ENCODE data around the gene SLC39A11.

Gene SLC39A11

DNA sequence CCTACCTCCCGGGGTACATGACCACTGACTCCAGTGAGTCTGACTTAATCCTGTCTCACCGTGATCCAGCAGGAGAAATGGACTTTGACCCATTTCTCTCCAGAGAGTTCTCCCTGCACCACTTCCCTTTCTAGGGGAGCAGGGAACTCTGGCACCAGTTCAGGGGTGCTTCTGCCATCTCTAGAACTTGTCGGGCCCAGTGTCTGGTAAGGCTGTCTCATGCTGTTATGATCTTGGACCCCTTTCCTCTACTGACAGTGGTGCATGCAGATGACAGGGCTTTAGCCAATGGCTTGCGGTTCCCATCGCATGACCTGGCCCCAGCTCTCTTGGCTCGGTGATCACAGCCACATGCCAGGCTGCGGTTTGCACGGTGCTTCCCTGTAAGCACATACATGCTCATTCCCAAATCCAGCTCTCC lies 62.0 kb downstream of the SLC39A11 start:
- Histone ChIP-seq H3K4me3 (ENCODE audit: low read depth in 1 of 5, low read length in 5 of 5) (no peak overlapping the region), H3K9me3 (ENCODE audit: control insufficient read depth in 5 of 5, low read length in 5 of 5) (no peaks in the 10 kb centered on the region), H3K36me3 (ENCODE audit: control insufficient read depth in 5 of 5, insufficient read depth in 5 of 5, low read length in 5 of 5) (peaks cover 0 to 9% (median 3%) of the 10 kb centered on the region in 5 donors), H3K4me1 (ENCODE audit: control insufficient read depth in 5 of 5, insufficient read depth in 5 of 5, low read length in 5 of 5) (peaks cover 3 to 11% (median 5%) of the 10 kb centered on the region in 5 donors), H3K9ac (ENCODE audit: low read length in 5 of 5) (no peak overlapping the region), H3K27me3 (ENCODE audit: control insufficient read depth in 5 of 5, insufficient read depth in 4 of 5, low read length in 5 of 5) (no peaks in the 10 kb centered on the region), H3K27ac (ENCODE audit: low read depth, low read length) (no peak overlapping the region)

DNA sequence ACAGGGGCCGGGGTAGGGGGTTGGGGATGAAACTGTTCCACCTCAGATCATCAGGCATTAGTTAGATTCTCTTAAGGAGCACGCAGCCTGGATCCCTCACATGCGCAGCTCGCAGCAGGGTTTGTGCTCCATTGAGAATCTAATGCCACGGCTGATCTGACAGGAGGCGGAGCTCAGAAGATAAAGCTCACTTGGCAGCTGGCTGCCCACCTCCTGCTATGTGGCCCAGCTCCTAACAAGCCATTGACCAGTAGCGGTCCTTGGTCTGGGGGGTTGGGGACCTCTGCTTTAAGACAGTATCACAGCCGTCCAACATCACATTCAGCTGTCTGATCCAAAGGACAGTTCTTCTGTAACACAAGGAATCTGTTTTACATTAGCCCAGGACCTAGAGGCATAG lies 62.5 kb downstream of the SLC39A11 start:
- peaks cover 0 to 9% (median 3%) of the 10 kb centered on the region in 5 donors for H3K36me3 ChIP-seq (ENCODE audit: control insufficient read depth in 5 of 5, insufficient read depth in 5 of 5, low read length in 5 of 5)
- no peak overlapping the region for H3K4me3 ChIP-seq (ENCODE audit: low read depth in 1 of 5, low read length in 5 of 5)
- H3K9ac ChIP-seq (ENCODE audit: low read length in 5 of 5), result no peak overlapping the region
- H3K27me3 ChIP-seq (ENCODE audit: control insufficient read depth in 5 of 5, insufficient read depth in 4 of 5, low read length in 5 of 5), result no peaks in the 10 kb centered on the region
- no peak overlapping the region for H3K27ac ChIP-seq (ENCODE audit: low read depth, low read length)
- H3K4me1 ChIP-seq (ENCODE audit: control insufficient read depth in 5 of 5, insufficient read depth in 5 of 5, low read length in 5 of 5), result peaks cover 3 to 15% (median 7%) of the 10 kb centered on the region in 5 donors
- no peaks in the 10 kb centered on the region for H3K9me3 ChIP-seq (ENCODE audit: control insufficient read depth in 5 of 5, low read length in 5 of 5)

DNA sequence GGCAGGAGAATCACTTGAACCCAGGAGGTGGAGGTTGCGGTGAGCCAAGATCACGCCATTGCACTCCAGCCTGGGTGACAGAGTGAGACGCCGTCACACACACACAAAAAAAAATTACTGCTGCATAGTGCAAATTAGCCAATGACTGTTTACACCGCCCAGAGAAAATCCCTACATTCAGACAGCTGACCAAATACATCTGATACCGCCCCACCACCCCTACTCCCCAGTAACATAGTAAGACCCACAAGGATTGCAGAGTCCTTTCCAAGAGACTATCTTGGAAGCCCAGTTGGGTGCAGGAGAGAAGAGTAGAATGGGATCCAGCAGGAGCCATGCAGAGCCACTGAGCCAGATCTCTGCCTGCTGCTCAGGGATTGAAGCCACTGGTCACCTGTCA lies 63.5 kb downstream of the SLC39A11 start:
- no peak overlapping the region for H3K4me3 ChIP-seq (ENCODE audit: low read depth in 1 of 5, low read length in 5 of 5)
- no peaks in the 10 kb centered on the region for H3K27me3 ChIP-seq (ENCODE audit: control insufficient read depth in 5 of 5, insufficient read depth in 4 of 5, low read length in 5 of 5)
- no peak overlapping the region for H3K9ac ChIP-seq (ENCODE audit: low read length in 5 of 5)
- H3K27ac ChIP-seq (ENCODE audit: low read depth, low read length), result no peak overlapping the region
- peaks cover 3 to 16% (median 7%) of the 10 kb centered on the region in 5 donors for H3K4me1 ChIP-seq (ENCODE audit: control insufficient read depth in 5 of 5, insufficient read depth in 5 of 5, low read length in 5 of 5)
- H3K36me3 ChIP-seq (ENCODE audit: control insufficient read depth in 5 of 5, insufficient read depth in 5 of 5, low read length in 5 of 5), result peaks cover 0 to 9% (median 3%) of the 10 kb centered on the region in 5 donors
- H3K9me3 ChIP-seq (ENCODE audit: control insufficient read depth in 5 of 5, low read length in 5 of 5), result no peaks in the 10 kb centered on the region

DNA sequence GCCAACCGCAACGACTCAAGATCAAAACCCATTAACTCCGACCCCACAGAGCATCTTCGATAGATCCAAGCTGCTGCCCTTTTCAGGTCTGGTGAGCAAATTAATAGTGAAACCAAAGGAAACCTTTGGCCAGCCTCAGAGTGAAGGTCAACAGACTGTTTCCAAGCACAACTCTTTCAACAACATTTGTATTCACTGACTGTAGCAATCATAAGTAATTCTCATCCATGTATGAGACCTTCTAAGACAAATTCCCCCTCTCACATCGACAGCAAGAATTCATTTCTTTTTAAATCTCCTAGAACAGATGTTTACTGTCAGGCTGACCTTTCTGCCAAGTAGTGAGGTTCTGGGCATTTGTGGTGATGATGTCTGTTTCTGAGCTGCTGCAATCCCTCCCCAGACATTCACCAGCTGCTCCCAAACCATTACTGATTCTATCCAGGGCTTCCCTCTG lies 64.2 kb downstream of the SLC39A11 start:
- Histone ChIP-seq H3K4me3 (ENCODE audit: low read depth in 1 of 5, low read length in 5 of 5) (no peak overlapping the region), H3K4me1 (ENCODE audit: control insufficient read depth in 5 of 5, insufficient read depth in 5 of 5, low read length in 5 of 5) (peaks cover 3 to 16% (median 7%) of the 10 kb centered on the region in 5 donors), H3K9ac (ENCODE audit: low read length in 5 of 5) (no peak overlapping the region), H3K27me3 (ENCODE audit: control insufficient read depth in 5 of 5, insufficient read depth in 4 of 5, low read length in 5 of 5) (no peaks in the 10 kb centered on the region), H3K27ac (ENCODE audit: low read depth, low read length) (no peak overlapping the region), H3K9me3 (ENCODE audit: control insufficient read depth in 5 of 5, low read length in 5 of 5) (no peaks in the 10 kb centered on the region), H3K36me3 (ENCODE audit: control insufficient read depth in 5 of 5, insufficient read depth in 5 of 5, low read length in 5 of 5) (peaks cover 0 to 9% (median 3%) of the 10 kb centered on the region in 5 donors)

DNA sequence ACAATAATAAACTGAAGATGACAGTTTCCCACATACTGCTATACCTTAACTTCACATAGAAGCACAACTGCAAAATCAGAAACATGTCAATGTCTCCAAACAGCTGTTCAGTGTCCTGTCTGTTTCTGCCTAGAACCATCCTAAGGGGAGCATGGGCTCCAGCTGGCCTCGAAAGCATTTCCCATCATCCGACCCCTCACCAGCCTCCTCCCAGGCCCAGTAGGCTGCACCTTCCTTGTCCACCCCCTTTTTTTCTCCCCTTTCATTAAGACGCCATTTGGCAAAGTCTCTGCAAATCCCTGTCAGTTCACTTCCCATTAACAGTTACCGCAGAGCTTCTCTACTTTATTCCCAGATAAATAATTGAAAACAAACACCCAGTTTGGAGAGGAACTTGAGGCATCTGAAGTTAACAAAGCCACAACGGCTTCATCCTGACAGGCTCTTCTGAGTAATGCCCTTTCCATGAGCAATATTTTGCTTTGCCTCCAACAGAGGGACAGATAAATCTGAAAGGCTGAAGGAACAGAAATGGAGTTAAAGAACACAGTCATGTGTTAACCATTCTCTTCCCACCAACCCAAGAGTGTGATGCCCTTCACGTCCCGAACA lies 65.3 kb downstream of the SLC39A11 start:
- Histone ChIP-seq H3K4me1 (ENCODE audit: control insufficient read depth in 5 of 5, insufficient read depth in 5 of 5, low read length in 5 of 5) (peaks cover 3 to 16% (median 7%) of the 10 kb centered on the region in 5 donors), H3K9ac (ENCODE audit: low read length in 5 of 5) (no peak overlapping the region), H3K27ac (ENCODE audit: low read depth, low read length) (no peak overlapping the region), H3K4me3 (ENCODE audit: low read depth in 1 of 5, low read length in 5 of 5) (no peak overlapping the region), H3K9me3 (ENCODE audit: control insufficient read depth in 5 of 5, low read length in 5 of 5) (no peaks in the 10 kb centered on the region), H3K36me3 (ENCODE audit: control insufficient read depth in 5 of 5, insufficient read depth in 5 of 5, low read length in 5 of 5) (peaks cover 0 to 9% (median 3%) of the 10 kb centered on the region in 5 donors), H3K27me3 (ENCODE audit: control insufficient read depth in 5 of 5, insufficient read depth in 4 of 5, low read length in 5 of 5) (no peaks in the 10 kb centered on the region)

DNA sequence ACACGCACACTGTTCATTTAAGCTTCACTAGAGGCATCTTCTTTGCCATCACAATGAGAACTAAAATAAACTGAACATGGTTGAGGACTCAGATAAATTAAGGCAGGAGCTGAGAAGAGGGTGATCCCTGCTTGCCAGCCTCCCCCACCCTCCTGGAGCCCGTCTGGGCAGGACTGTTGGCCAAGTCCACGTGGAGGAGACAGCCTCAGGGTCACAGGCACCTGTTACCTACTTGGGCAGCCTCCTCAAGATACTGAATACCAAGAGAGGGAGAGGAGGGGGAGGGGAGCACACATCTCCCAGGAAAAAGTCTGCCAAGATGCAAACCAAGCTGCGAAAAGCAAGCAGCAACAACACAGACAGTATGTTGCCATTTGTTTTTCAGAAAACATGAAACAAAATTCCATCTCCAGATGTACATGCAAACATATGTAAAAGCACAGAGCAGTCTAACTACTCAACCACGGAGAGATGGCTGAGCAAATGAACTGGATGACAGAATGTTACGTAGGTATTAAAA lies 67.4 kb downstream of the SLC39A11 start:
- H3K9ac ChIP-seq (ENCODE audit: low read length in 5 of 5), result no peak overlapping the region
- H3K9me3 ChIP-seq (ENCODE audit: control insufficient read depth in 5 of 5, low read length in 5 of 5), result peaks cover 0 to 2% (median 0%) of the 10 kb centered on the region in 5 donors
- H3K27me3 ChIP-seq (ENCODE audit: control insufficient read depth in 5 of 5, insufficient read depth in 4 of 5, low read length in 5 of 5), result no peaks in the 10 kb centered on the region
- H3K27ac ChIP-seq (ENCODE audit: low read depth, low read length), result no peak overlapping the region
- H3K4me3 ChIP-seq (ENCODE audit: low read depth in 1 of 5, low read length in 5 of 5), result no peak overlapping the region
- peaks cover 0 to 6% (median 0%) of the 10 kb centered on the region in 5 donors for H3K4me1 ChIP-seq (ENCODE audit: control insufficient read depth in 5 of 5, insufficient read depth in 5 of 5, low read length in 5 of 5)
- H3K36me3 ChIP-seq (ENCODE audit: control insufficient read depth in 5 of 5, insufficient read depth in 5 of 5, low read length in 5 of 5), result peaks cover 0 to 3% (median 2%) of the 10 kb centered on the region in 5 donors

DNA sequence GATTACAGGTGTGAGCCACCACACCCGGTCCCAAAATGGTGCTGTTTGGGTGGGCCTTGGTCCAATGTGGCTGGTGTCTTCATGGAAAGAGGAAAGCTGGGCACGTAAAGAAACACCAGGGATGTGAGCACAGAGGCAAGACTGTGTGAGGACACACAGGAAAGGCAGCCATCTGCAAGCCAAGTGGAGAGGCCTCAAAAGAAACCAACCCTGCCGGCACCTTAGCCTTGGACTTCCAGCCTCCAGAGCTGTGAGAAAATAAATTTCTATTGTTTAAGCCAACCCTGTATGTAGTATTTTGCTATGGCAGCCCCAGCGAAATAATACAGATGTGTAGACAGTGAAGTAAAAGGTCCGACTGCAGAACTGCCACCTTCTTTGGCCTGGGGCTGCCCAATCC lies 68.7 kb downstream of the SLC39A11 start:
- Histone ChIP-seq H3K4me3 (ENCODE audit: low read depth in 1 of 5, low read length in 5 of 5) (no peak overlapping the region), H3K9me3 (ENCODE audit: control insufficient read depth in 5 of 5, low read length in 5 of 5) (peaks cover 0 to 6% (median 2%) of the 10 kb centered on the region in 5 donors), H3K9ac (ENCODE audit: low read length in 5 of 5) (no peak overlapping the region), H3K36me3 (ENCODE audit: control insufficient read depth in 5 of 5, insufficient read depth in 5 of 5, low read length in 5 of 5) (peaks cover 0 to 3% (median 0%) of the 10 kb centered on the region in 5 donors), H3K4me1 (ENCODE audit: control insufficient read depth in 5 of 5, insufficient read depth in 5 of 5, low read length in 5 of 5) (peaks cover 0 to 5% (median 0%) of the 10 kb centered on the region in 5 donors), H3K27ac (ENCODE audit: low read depth, low read length) (no peak overlapping the region), H3K27me3 (ENCODE audit: control insufficient read depth in 5 of 5, insufficient read depth in 4 of 5, low read length in 5 of 5) (no peaks in the 10 kb centered on the region)

DNA sequence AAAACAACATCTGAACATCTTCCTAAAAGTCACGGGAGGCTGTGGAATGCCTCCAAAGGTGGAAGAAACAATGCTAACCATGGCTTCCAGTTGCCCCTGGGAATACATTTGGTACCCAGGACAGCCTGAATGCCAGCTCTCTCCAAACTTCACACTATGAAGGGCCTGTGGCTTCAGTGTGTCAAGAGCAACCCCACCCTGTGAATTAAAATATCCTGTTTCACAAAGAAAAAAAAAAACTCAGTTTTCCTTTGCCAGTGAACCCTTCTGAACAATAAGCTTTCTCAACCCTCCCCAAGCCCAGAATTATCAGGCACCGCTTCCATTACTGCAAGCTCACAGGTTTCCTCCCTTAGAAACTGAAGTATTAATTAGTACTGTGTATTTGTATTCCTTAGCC lies 69.8 kb downstream of the SLC39A11 start:
- no peak overlapping the region for H3K4me3 ChIP-seq (ENCODE audit: low read depth in 1 of 5, low read length in 5 of 5)
- H3K36me3 ChIP-seq (ENCODE audit: control insufficient read depth in 5 of 5, insufficient read depth in 5 of 5, low read length in 5 of 5), result peaks cover 0 to 3% (median 0%) of the 10 kb centered on the region in 5 donors
- peaks cover 0 to 13% (median 9%) of the 10 kb centered on the region in 5 donors for H3K9me3 ChIP-seq (ENCODE audit: control insufficient read depth in 5 of 5, low read length in 5 of 5)
- H3K9ac ChIP-seq (ENCODE audit: low read length in 5 of 5), result no peak overlapping the region
- peaks cover 0 to 5% (median 0%) of the 10 kb centered on the region in 5 donors for H3K4me1 ChIP-seq (ENCODE audit: control insufficient read depth in 5 of 5, insufficient read depth in 5 of 5, low read length in 5 of 5)
- H3K27ac ChIP-seq (ENCODE audit: low read depth, low read length), result no peak overlapping the region
- no peaks in the 10 kb centered on the region for H3K27me3 ChIP-seq (ENCODE audit: control insufficient read depth in 5 of 5, insufficient read depth in 4 of 5, low read length in 5 of 5)

DNA sequence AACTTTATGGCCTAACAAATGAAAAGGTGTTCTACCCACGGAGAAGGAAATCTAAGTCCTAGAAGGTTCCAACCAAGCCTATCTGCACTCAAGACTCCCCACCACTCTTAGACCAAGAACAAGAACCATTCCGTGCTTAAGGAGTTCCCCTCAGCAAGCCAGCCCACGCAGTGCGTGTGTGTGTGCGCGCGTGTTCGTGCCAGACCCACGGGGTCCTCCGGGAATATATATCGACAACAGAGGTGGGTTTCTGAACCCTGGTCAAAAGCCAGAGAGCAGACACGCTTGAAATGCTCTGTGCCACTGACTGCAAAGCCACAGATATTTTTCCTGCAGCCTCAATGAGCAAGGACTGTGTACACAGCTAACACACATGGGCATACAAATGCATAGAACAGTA lies 70.7 kb downstream of the SLC39A11 start:
- no peak overlapping the region for H3K9ac ChIP-seq (ENCODE audit: low read length in 5 of 5)
- no peak overlapping the region for H3K27ac ChIP-seq (ENCODE audit: low read depth, low read length)
- H3K36me3 ChIP-seq (ENCODE audit: control insufficient read depth in 5 of 5, insufficient read depth in 5 of 5, low read length in 5 of 5), result peaks cover 0 to 3% (median 0%) of the 10 kb centered on the region in 5 donors
- H3K4me3 ChIP-seq (ENCODE audit: low read depth in 1 of 5, low read length in 5 of 5), result no peak overlapping the region
- peaks cover 0 to 5% (median 0%) of the 10 kb centered on the region in 5 donors for H3K4me1 ChIP-seq (ENCODE audit: control insufficient read depth in 5 of 5, insufficient read depth in 5 of 5, low read length in 5 of 5)
- no peaks in the 10 kb centered on the region for H3K27me3 ChIP-seq (ENCODE audit: control insufficient read depth in 5 of 5, insufficient read depth in 4 of 5, low read length in 5 of 5)
- peaks cover 0 to 13% (median 9%) of the 10 kb centered on the region in 5 donors for H3K9me3 ChIP-seq (ENCODE audit: control insufficient read depth in 5 of 5, low read length in 5 of 5)

DNA sequence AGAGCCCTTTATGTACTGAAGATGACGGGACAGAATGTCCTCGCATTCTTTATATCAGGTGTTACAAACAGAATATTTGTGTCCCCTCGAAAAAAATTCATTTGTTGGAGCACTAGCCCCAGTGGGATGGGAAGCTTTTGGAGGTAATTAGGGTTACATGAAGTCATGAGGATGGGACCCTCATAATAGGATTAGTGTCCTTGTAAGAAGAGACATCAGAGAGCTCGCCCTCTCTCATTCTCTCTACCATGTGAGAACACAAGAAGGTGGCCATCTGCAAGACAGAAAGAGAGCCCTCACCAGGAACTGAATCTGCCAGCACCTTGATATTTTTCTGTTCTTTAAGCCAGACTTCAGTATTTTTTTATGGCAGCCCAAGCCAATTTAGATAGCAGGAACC lies 72.4 kb downstream of the SLC39A11 start:
- H3K9me3 ChIP-seq (ENCODE audit: control insufficient read depth in 5 of 5, low read length in 5 of 5), result peaks cover 0 to 13% (median 9%) of the 10 kb centered on the region in 5 donors

More for the DNA sequence above, 72.4 kb downstream of the SLC39A11 start:
- no peak overlapping the region for H3K4me3 ChIP-seq (ENCODE audit: low read depth in 1 of 5, low read length in 5 of 5)
- peaks cover 0 to 3% (median 0%) of the 10 kb centered on the region in 5 donors for H3K36me3 ChIP-seq (ENCODE audit: control insufficient read depth in 5 of 5, insufficient read depth in 5 of 5, low read length in 5 of 5)
- no peak overlapping the region for H3K27ac ChIP-seq (ENCODE audit: low read depth, low read length)
- H3K27me3 ChIP-seq (ENCODE audit: control insufficient read depth in 5 of 5, insufficient read depth in 4 of 5, low read length in 5 of 5), result no peaks in the 10 kb centered on the region
- H3K4me1 ChIP-seq (ENCODE audit: control insufficient read depth in 5 of 5, insufficient read depth in 5 of 5, low read length in 5 of 5), result peaks cover 0 to 3% (median 0%) of the 10 kb centered on the region in 5 donors
- no peak overlapping the region for H3K9ac ChIP-seq (ENCODE audit: low read length in 5 of 5)

Data from subcutaneous abdominal adipose tissue (tissue), 5 donors.